NT2/D1 (cell line): ENCODE data around the gene VIM.

ENCODE experiments used
- DNase-seq: peaks from one replicate; pipeline ENCODE4 v3.0.0-alpha.2; 2011; ENCODE audit warnings: low read depth, low spot score
- H3K27me3 ChIP-seq: 2 replicates; pipeline ENCODE4 v1.6.0; 2011; ENCODE audit warnings: mild to moderate bottlenecking; ENCODE audit not compliant: insufficient read length, insufficient read depth
- H3K36me3 ChIP-seq: 2 replicates; pipeline ENCODE4 v1.6.1; 2011; ENCODE audit warnings: mild to moderate bottlenecking, low read length, mixed read lengths; ENCODE audit not compliant: insufficient read depth, insufficient read length
- H3K4me1 ChIP-seq: 2 replicates; pipeline ENCODE4 v1.5.1; 2011; ENCODE audit not compliant: insufficient read depth, insufficient read length
- H3K4me3 ChIP-seq: 2 replicates; pipeline ENCODE4 v1.5.1; 2011; ENCODE audit warnings: low read depth; ENCODE audit not compliant: insufficient read length
- H3K9ac ChIP-seq: 2 replicates; pipeline ENCODE4 v1.6.0; 2011; ENCODE audit warnings: low read depth; ENCODE audit not compliant: insufficient read length
- H3K9me3 ChIP-seq: 2 replicates; pipeline ENCODE4 v1.5.1; 2011; ENCODE audit warnings: mild to moderate bottlenecking, low read length; ENCODE audit not compliant: insufficient read depth
- SUZ12 ChIP-seq: IDR thresholded peaks from 2 replicates; pipeline ENCODE4 v1.6.1; 2011; ENCODE audit not compliant: insufficient read length, insufficient read depth; ENCODE audit errors: extremely low read depth
- YY1 ChIP-seq: IDR thresholded peaks from 2 replicates; pipeline ENCODE4 v1.6.1; 2011; ENCODE audit not compliant: insufficient read length, insufficient read depth
- ZNF274 ChIP-seq: IDR thresholded peaks from 2 replicates; pipeline ENCODE4 v1.6.1; 2011; ENCODE audit warnings: mild to moderate bottlenecking, low read depth, low read length

The VIM gene

GRCh38 chr10:17239345-17240085, 11.5 kb downstream of the VIM start:
- no peaks in the 10 kb centered on the region for H3K27me3 ChIP-seq
- H3K9me3 ChIP-seq = no peaks in the 10 kb centered on the region
- no peaks in the 10 kb centered on the region for H3K4me1 ChIP-seq
- H3K9ac ChIP-seq = no peak overlapping the region
- no peak overlapping the region for H3K4me3 ChIP-seq
- TF ChIP-seq ZNF274 (no peak), SUZ12 (no peak), YY1 (no peak)
- no peak for DNase-seq
- H3K36me3 ChIP-seq = peaks cover 35% of the 10 kb centered on the region

GRCh38 chr10:17240096-17240495, 12.1 kb downstream of the VIM start:
- TF ChIP-seq ZNF274 = no peak
- TF ChIP-seq SUZ12 = no peak
- no peak for TF ChIP-seq YY1
- Histone ChIP-seq H3K4me3 (no peak overlapping the region), H3K9me3 (no peaks in the 10 kb centered on the region), H3K36me3 (peaks cover 29% of the 10 kb centered on the region), H3K4me1 (no peaks in the 10 kb centered on the region), H3K27me3 (no peaks in the 10 kb centered on the region), H3K9ac (no peak overlapping the region)
- no peak for DNase-seq

GRCh38 chr10:17240616-17241015, 12.6 kb downstream of the VIM start:
- H3K4me3 ChIP-seq = no peak overlapping the region

GRCh38 chr10:17241611-17242333, 13.7 kb downstream of the VIM start:
- Histone ChIP-seq H3K27me3 (no peaks in the 10 kb centered on the region), H3K4me3 (no peak overlapping the region), H3K4me1 (no peaks in the 10 kb centered on the region), H3K9ac (no peak overlapping the region), H3K9me3 (no peaks in the 10 kb centered on the region), H3K36me3 (peaks cover 12% of the 10 kb centered on the region)
- DNase-seq = no peak
- no peak for TF ChIP-seq ZNF274
- TF ChIP-seq SUZ12 = no peak
- TF ChIP-seq YY1 = no peak

More at GRCh38 chr10:17240616-17241015, 12.6 kb downstream of the VIM start:
- H3K27me3 ChIP-seq = no peaks in the 10 kb centered on the region
- no peaks in the 10 kb centered on the region for H3K9me3 ChIP-seq
- no peak for DNase-seq
- TF ChIP-seq YY1 (no peak), SUZ12 (no peak), ZNF274 (no peak)
- H3K4me1 ChIP-seq = no peaks in the 10 kb centered on the region
- peaks cover 24% of the 10 kb centered on the region for H3K36me3 ChIP-seq
- no peak overlapping the region for H3K9ac ChIP-seq

GRCh38 chr10:17244700-17245365, 16.8 kb downstream of the VIM start:
- TF ChIP-seq YY1 (no peak), SUZ12 (no peak), ZNF274 (no peak)
- DNase-seq = no peak

GRCh38 chr10:17247210-17247609, 19.2 kb downstream of the VIM start:
- no peak for DNase-seq

More at GRCh38 chr10:17244700-17245365, 16.8 kb downstream of the VIM start:
- Histone ChIP-seq H3K9me3 (peaks cover 10% of the 10 kb centered on the region), H3K4me3 (no peak overlapping the region), H3K27me3 (no peaks in the 10 kb centered on the region), H3K36me3 (no peaks in the 10 kb centered on the region), H3K4me1 (no peaks in the 10 kb centered on the region), H3K9ac (no peak overlapping the region)

GRCh38 chr10:17248964-17249363, 20.9 kb downstream of the VIM start:
- Histone ChIP-seq H3K9me3 (peaks cover 10% of the 10 kb centered on the region), H3K4me3 (no peak overlapping the region), H3K36me3 (no peaks in the 10 kb centered on the region), H3K4me1 (no peaks in the 10 kb centered on the region), H3K9ac (no peak overlapping the region), H3K27me3 (no peaks in the 10 kb centered on the region)
- no peak for DNase-seq
- TF ChIP-seq YY1 = no peak
- no peak for TF ChIP-seq ZNF274
- no peak for TF ChIP-seq SUZ12

More at GRCh38 chr10:17247210-17247609, 19.2 kb downstream of the VIM start:
- H3K4me1 ChIP-seq = no peaks in the 10 kb centered on the region
- H3K36me3 ChIP-seq = no peaks in the 10 kb centered on the region
- TF ChIP-seq YY1 = no peak
- TF ChIP-seq SUZ12 = no peak
- no peaks in the 10 kb centered on the region for H3K27me3 ChIP-seq
- peaks cover 10% of the 10 kb centered on the region for H3K9me3 ChIP-seq
- no peak overlapping the region for H3K4me3 ChIP-seq
- H3K9ac ChIP-seq = no peak overlapping the region
